ENCODE results near the gene APLP2.

The APLP2 gene

DNA sequence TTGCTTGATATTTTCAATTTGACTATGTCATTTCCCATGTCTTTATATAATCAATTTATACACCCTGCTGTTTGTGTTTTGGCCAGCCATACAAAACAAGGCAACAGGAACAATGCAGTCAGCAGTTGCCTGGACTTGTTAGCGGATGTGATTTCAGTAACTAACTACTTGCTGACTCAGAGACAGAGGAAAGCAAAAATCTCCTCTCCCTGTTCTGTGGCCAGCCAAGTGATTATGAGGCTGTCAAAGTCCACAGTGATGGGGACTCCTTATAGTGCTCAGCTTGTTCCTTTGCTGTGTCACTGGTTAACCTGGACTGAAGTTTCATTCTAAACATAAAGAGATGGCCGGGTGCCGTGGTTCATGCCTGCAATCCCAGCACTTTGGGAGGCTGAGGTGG is 32.6 kb upstream of the APLP2 start:
- Histone ChIP-seq H3K4me3 (ENCODE audit: low read depth in 1 of 2, low read length in 2 of 2) (no peak overlapping the region), H3K27ac (ENCODE audit: low read length) (no peak overlapping the region), H3K36me3 (ENCODE audit: insufficient read depth, low read length) (no peaks in the 10 kb centered on the region), H4K20me1 (ENCODE audit: insufficient read depth, low read length) (no peaks in the 10 kb centered on the region), H3K4me2 (ENCODE audit: insufficient read depth, low read length) (no peak overlapping the region), H3K9me3 (ENCODE audit: insufficient read depth, low read length, severe bottlenecking) (no peaks in the 10 kb centered on the region), H2AFZ (ENCODE audit: low read depth, low read length) (no peak overlapping the region), H3K4me1 (ENCODE audit: insufficient read depth, low read length) (no peaks in the 10 kb centered on the region), H3K9ac (ENCODE audit: low read depth, low read length) (no peak overlapping the region), H3K79me2 (ENCODE audit: insufficient read depth, low read length) (no peaks in the 10 kb centered on the region), H3K27me3 (ENCODE audit: insufficient read depth, low read length, poor library complexity) (no peaks in the 10 kb centered on the region)
- no peak for ATAC-seq (ENCODE audit: insufficient read depth, low read depth)
- no peak for TF ChIP-seq EZH2 (IDR thresholded peaks at IDR 0.05; ENCODE audit: borderline replicate concordance, low read depth, low read length, severe bottlenecking)
- TF ChIP-seq, protein P1, sequence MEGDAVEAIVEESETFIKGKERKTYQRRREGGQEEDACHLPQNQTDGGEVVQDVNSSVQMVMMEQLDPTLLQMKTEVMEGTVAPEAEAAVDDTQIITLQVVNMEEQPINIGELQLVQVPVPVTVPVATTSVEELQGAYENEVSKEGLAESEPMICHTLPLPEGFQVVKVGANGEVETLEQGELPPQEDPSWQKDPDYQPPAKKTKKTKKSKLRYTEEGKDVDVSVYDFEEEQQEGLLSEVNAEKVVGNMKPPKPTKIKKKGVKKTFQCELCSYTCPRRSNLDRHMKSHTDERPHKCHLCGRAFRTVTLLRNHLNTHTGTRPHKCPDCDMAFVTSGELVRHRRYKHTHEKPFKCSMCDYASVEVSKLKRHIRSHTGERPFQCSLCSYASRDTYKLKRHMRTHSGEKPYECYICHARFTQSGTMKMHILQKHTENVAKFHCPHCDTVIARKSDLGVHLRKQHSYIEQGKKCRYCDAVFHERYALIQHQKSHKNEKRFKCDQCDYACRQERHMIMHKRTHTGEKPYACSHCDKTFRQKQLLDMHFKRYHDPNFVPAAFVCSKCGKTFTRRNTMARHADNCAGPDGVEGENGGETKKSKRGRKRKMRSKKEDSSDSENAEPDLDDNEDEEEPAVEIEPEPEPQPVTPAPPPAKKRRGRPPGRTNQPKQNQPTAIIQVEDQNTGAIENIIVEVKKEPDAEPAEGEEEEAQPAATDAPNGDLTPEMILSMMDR (IDR thresholded peaks at IDR 0.05; ENCODE audit: borderline replicate concordance, extremely low read depth, low read length, poor library complexity, severe bottlenecking) = no peak
- DNase-seq = no peak

DNA sequence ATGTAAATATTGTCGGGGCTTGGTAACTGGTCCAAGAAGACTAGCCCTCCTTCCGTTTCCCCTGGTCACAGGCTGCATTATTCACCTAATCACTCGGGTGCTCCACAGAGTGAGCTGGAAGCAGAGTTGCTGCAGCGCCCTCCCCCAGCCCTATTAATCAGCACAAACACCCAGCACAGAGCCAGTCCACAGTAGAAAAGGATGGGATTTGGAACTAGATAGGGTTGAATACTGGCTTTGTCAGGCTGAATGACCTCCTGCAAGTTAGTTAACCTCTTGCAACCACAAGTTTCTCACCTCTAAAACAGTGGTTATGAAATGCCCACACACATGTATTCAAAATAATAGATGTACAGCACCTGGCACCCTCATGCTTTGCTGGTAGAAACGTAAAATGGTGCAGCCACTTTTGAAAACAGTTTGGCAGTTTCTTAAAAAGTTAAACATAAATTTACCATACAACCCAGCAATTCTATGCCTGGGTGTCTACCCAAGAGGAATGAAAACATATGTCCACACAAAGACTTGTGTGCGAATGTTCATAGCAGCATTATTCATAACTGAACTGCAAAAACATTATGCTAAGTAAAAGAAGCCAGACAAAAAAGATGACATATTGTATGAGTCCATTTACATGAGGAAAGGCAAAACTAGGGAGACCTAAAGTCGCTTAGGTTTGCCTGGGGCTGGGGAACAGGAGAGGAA is 31.7 kb upstream of the APLP2 start:
- H3K27me3 ChIP-seq (ENCODE audit: insufficient read depth, low read length, poor library complexity) = no peaks in the 10 kb centered on the region
- no peaks in the 10 kb centered on the region for H3K4me1 ChIP-seq (ENCODE audit: insufficient read depth, low read length)
- no peak overlapping the region for H2AFZ ChIP-seq (ENCODE audit: low read depth, low read length)
- no peak overlapping the region for H3K27ac ChIP-seq (ENCODE audit: low read length)
- no peaks in the 10 kb centered on the region for H3K36me3 ChIP-seq (ENCODE audit: insufficient read depth, low read length)
- ATAC-seq (ENCODE audit: insufficient read depth, low read depth) (no peak), DNase-seq (no peak)
- H3K9me3 ChIP-seq (ENCODE audit: insufficient read depth, low read length, severe bottlenecking) = no peaks in the 10 kb centered on the region
- no peaks in the 10 kb centered on the region for H3K79me2 ChIP-seq (ENCODE audit: insufficient read depth, low read length)
- no peak overlapping the region for H3K4me3 ChIP-seq (ENCODE audit: low read depth in 1 of 2, low read length in 2 of 2)
- H3K9ac ChIP-seq (ENCODE audit: low read depth, low read length) = no peak overlapping the region
- H3K4me2 ChIP-seq (ENCODE audit: insufficient read depth, low read length) = no peak overlapping the region
- H4K20me1 ChIP-seq (ENCODE audit: insufficient read depth, low read length) = no peaks in the 10 kb centered on the region
- TF ChIP-seq, protein P1 (IDR thresholded peaks at IDR 0.05; ENCODE audit: borderline replicate concordance, extremely low read depth, low read length, poor library complexity, severe bottlenecking) = no peak
- TF ChIP-seq EZH2 (IDR thresholded peaks at IDR 0.05; ENCODE audit: borderline replicate concordance, low read depth, low read length, severe bottlenecking) = no peak

DNA sequence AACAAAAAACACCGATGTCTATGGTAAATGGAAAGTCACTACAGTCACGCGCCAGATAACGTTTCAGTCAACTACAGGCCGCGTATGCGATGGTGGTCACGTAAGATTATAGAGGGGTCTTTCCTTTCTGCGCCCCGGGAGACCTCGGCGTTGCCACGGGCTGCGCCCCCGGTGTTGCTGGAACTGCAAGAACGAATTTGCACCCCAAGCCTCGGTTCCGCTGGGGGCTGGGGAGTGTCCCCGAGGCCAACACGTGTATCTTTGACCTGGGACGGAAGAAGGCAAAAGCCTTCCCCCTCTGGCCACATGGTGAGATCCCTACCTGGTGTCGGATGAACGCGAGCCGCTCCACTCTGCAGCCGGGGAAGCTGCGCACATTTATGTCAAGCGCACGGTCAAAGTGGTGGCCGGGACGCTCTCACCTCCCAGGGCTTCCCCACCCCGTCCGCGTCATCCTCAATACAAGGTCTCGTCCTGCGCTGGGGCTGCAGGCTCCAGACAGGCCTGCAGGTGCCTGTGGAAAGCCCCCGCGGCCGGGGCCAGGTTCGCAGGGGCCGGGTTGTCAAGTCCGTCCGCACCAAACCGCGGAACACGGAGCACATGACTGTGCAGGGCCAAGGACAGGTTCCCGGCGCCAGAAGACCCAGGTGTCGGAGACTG is 29.3 kb upstream of the APLP2 start:
- H3K79me2 ChIP-seq (ENCODE audit: insufficient read depth, low read length) = no peaks in the 10 kb centered on the region
- H3K4me3 ChIP-seq (ENCODE audit: low read depth in 1 of 2, low read length in 2 of 2) = no peak overlapping the region
- H3K9ac ChIP-seq (ENCODE audit: low read depth, low read length) = no peak overlapping the region
- peaks cover 5% of the 10 kb centered on the region for H3K9me3 ChIP-seq (ENCODE audit: insufficient read depth, low read length, severe bottlenecking)
- no peak overlapping the region for H3K4me2 ChIP-seq (ENCODE audit: insufficient read depth, low read length)
- H3K36me3 ChIP-seq (ENCODE audit: insufficient read depth, low read length) = no peaks in the 10 kb centered on the region
- H3K4me1 ChIP-seq (ENCODE audit: insufficient read depth, low read length) = no peaks in the 10 kb centered on the region
- ATAC-seq (ENCODE audit: insufficient read depth, low read depth) (no peak), DNase-seq (no peak)
- no peaks in the 10 kb centered on the region for H4K20me1 ChIP-seq (ENCODE audit: insufficient read depth, low read length)
- TF ChIP-seq, protein P1 (IDR thresholded peaks at IDR 0.05; ENCODE audit: borderline replicate concordance, extremely low read depth, low read length, poor library complexity, severe bottlenecking) = no peak
- no peak for TF ChIP-seq EZH2 (IDR thresholded peaks at IDR 0.05; ENCODE audit: borderline replicate concordance, low read depth, low read length, severe bottlenecking)
- no peak overlapping the region for H3K27ac ChIP-seq (ENCODE audit: low read length)
- no peak overlapping the region for H2AFZ ChIP-seq (ENCODE audit: low read depth, low read length)
- no peaks in the 10 kb centered on the region for H3K27me3 ChIP-seq (ENCODE audit: insufficient read depth, low read length, poor library complexity)

All from DND-41 (cell line).